GM18505 (cell line): ENCODE measurements around the gene GNS.

Source experiments
- ATAC-seq: cut with Tn5 transposase; IDR thresholded peaks from one replicate; pipeline ENCODE4 v1.9.1; 2021; ENCODE audit not compliant: unreplicated experiment
- POLR2A ChIP-seq: IDR thresholded peaks from 4 replicates; pipeline ENCODE4 v1.6.1; 2011; ENCODE audit warnings: borderline replicate concordance; ENCODE audit not compliant: insufficient read depth, insufficient read length; ENCODE audit errors: extremely low read depth

Gene GNS

GRCh38 chr12:64757771-64758170, 1.4 kb downstream of the GNS start:
- TF ChIP-seq POLR2A, result no peak
- no peak for ATAC-seq

- TF ChIP-seq POLR2A, result no peak
Observed at GRCh38 chr12:64756376-64756775, 2.8 kb downstream of the GNS start.

GRCh38 chr12:64753427-64753826, 5.8 kb downstream of the GNS start:
- TF ChIP-seq POLR2A, result no peak
- ATAC-seq, result no peak

More at GRCh38 chr12:64756376-64756775, 2.8 kb downstream of the GNS start:
- no peak for ATAC-seq

- ATAC-seq, result no peak
- TF ChIP-seq POLR2A, result no peak
Observed at GRCh38 chr12:64752833-64753238, 6.4 kb downstream of the GNS start.

- TF ChIP-seq POLR2A, result no peak
- no peak for ATAC-seq
Observed at GRCh38 chr12:64752032-64752431, 7.2 kb downstream of the GNS start.

- ATAC-seq, result no peak
- TF ChIP-seq POLR2A, result no peak
Observed at GRCh38 chr12:64749461-64750200, 9.6 kb downstream of the GNS start.

GRCh38 chr12:64747695-64748094, 11.5 kb downstream of the GNS start:
- ATAC-seq, result no peak
- no peak for TF ChIP-seq POLR2A

GRCh38 chr12:64746663-64747062, 12.5 kb downstream of the GNS start:
- TF ChIP-seq POLR2A, result no peak
- ATAC-seq, result no peak

GRCh38 chr12:64745980-64746379, 13.2 kb downstream of the GNS start:
- ATAC-seq, result no peak
- TF ChIP-seq POLR2A, result no peak

GRCh38 chr12:64745259-64745807, 13.9 kb downstream of the GNS start:
- ATAC-seq, result no peak
- TF ChIP-seq POLR2A, result no peak

GRCh38 chr12:64744422-64745258, 14.6 kb downstream of the GNS start:
- no peak for ATAC-seq
- TF ChIP-seq POLR2A, result no peak

- ATAC-seq, result no peak
- no peak for TF ChIP-seq POLR2A
Observed at GRCh38 chr12:64743206-64743605, 16.0 kb downstream of the GNS start.

- TF ChIP-seq POLR2A, result no peak
- no peak for ATAC-seq
Observed at GRCh38 chr12:64742416-64742815, 16.8 kb downstream of the GNS start.

GRCh38 chr12:64740646-64741045, 18.6 kb downstream of the GNS start:
- TF ChIP-seq POLR2A, result no peak
- no peak for ATAC-seq
